Measurements from ENCODE around the gene PRKCSH.
"Not testable (repeated sequence)": the region's sequence is repeated elsewhere in the genome, so short reads cannot be mapped to it uniquely, and the experiment has no call there.

DNA sequence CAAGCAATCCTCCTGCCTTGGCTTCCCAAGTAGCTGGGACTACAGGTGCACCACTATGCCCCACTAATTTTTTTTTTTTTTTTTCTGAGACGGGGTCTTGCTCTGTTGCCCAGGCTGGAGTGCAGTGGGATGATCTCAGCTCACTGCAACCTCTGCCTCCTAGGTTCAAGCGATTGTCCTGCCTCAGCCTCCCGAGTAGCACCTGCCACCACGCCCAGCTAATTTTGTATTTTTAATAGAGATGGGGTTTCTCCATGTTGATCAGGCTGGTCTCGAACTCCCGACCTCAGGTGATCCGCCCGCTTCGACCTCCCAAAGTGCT, 19.8 kb downstream of the PRKCSH start:
- TF ChIP-seq, protein P1, sequence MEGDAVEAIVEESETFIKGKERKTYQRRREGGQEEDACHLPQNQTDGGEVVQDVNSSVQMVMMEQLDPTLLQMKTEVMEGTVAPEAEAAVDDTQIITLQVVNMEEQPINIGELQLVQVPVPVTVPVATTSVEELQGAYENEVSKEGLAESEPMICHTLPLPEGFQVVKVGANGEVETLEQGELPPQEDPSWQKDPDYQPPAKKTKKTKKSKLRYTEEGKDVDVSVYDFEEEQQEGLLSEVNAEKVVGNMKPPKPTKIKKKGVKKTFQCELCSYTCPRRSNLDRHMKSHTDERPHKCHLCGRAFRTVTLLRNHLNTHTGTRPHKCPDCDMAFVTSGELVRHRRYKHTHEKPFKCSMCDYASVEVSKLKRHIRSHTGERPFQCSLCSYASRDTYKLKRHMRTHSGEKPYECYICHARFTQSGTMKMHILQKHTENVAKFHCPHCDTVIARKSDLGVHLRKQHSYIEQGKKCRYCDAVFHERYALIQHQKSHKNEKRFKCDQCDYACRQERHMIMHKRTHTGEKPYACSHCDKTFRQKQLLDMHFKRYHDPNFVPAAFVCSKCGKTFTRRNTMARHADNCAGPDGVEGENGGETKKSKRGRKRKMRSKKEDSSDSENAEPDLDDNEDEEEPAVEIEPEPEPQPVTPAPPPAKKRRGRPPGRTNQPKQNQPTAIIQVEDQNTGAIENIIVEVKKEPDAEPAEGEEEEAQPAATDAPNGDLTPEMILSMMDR (conservative IDR thresholded peaks at IDR 0.05), result not testable (repeated sequence)
- TF ChIP-seq EZH2 (IDR thresholded peaks at IDR 0.05; ENCODE audit: low read depth), result not testable (repeated sequence)

All from PC-9 (cell line).